ENCODE results near the gene AFF3. TPM values are rescaled to one million over a fixed set of nuclear protein-coding genes. Genes with fewer than 3 reads are reported as not detected.

Gene AFF3
- total RNA-seq, 2 donors from 2014 or later, result 9.9 to 20.1 TPM

GRCh38 chr2:99944019-99944418, 198.4 kb downstream of the AFF3 start:
- no peaks in the 10 kb centered on the region for H3K9me3 ChIP-seq
- H3K36me3 ChIP-seq, result no peaks in the 10 kb centered on the region
- no peak overlapping the region for H3K27ac ChIP-seq
- no peaks in the 10 kb centered on the region for H3K27me3 ChIP-seq (replicated peaks; ENCODE audit: insufficient read depth)
- TF ChIP-seq, protein P1, sequence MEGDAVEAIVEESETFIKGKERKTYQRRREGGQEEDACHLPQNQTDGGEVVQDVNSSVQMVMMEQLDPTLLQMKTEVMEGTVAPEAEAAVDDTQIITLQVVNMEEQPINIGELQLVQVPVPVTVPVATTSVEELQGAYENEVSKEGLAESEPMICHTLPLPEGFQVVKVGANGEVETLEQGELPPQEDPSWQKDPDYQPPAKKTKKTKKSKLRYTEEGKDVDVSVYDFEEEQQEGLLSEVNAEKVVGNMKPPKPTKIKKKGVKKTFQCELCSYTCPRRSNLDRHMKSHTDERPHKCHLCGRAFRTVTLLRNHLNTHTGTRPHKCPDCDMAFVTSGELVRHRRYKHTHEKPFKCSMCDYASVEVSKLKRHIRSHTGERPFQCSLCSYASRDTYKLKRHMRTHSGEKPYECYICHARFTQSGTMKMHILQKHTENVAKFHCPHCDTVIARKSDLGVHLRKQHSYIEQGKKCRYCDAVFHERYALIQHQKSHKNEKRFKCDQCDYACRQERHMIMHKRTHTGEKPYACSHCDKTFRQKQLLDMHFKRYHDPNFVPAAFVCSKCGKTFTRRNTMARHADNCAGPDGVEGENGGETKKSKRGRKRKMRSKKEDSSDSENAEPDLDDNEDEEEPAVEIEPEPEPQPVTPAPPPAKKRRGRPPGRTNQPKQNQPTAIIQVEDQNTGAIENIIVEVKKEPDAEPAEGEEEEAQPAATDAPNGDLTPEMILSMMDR (IDR thresholded peaks at IDR 0.05), result no peak
- H3K4me3 ChIP-seq, result no peak overlapping the region
- no peak for DNase-seq (ENCODE audit: low spot score)
- ATAC-seq (ENCODE audit: insufficient number of reproducible peaks, low FRiP score, low read depth), result no peak
- peaks cover 0 to 8% of the 10 kb centered on the region in 2 donors for H3K4me1 ChIP-seq (ENCODE audit: control insufficient read depth in 1 of 2, low read depth in 2 of 2)

GRCh38 chr2:99942561-99943347, 199.6 kb downstream of the AFF3 start:
- Histone ChIP-seq H3K27ac (no peak overlapping the region), H3K4me3 (no peak overlapping the region), H3K27me3 (replicated peaks; ENCODE audit: insufficient read depth) (no peaks in the 10 kb centered on the region), H3K9me3 (no peaks in the 10 kb centered on the region), H3K36me3 (no peaks in the 10 kb centered on the region), H3K4me1 (ENCODE audit: control insufficient read depth in 1 of 2, low read depth in 2 of 2) (peaks cover 0 to 8% of the 10 kb centered on the region in 2 donors)
- TF ChIP-seq, protein P1 (IDR thresholded peaks at IDR 0.05), result no peak
- ATAC-seq (ENCODE audit: insufficient number of reproducible peaks, low FRiP score, low read depth) (no peak), DNase-seq (ENCODE audit: low spot score) (no peak)

GRCh38 chr2:99940963-99941362, 201.4 kb downstream of the AFF3 start:
- ATAC-seq (ENCODE audit: insufficient number of reproducible peaks, low FRiP score, low read depth), result no peak
- no peak for DNase-seq (ENCODE audit: low spot score)

DNA sequence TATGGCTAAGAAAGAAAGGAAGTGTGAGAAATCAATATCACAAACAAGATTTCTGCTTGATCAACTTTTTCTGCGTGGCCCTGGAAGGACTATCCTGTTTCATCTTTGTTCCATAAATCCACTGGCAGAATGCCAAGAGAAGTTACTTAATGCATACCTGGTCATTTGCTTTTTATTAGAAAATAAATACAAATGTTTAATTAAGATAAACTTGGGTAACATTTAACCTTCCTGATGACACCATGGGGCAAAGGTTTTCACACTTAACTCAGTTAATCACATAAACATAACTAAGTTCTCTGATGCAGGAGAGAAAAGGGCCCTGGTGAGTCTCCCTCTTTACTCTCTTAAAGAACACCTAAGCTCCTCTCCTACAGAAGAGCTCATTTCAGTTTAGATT, 203.3 kb downstream of the AFF3 start:
- DNase-seq (ENCODE audit: low spot score) (no peak), ATAC-seq (ENCODE audit: insufficient number of reproducible peaks, low FRiP score, low read depth) (no peak)
- Histone ChIP-seq H3K27me3 (replicated peaks; ENCODE audit: insufficient read depth) (no peaks in the 10 kb centered on the region), H3K9me3 (no peaks in the 10 kb centered on the region), H3K27ac (no peak overlapping the region), H3K4me1 (ENCODE audit: control insufficient read depth in 1 of 2, low read depth in 2 of 2) (peaks cover 0 to 8% of the 10 kb centered on the region in 2 donors), H3K36me3 (no peaks in the 10 kb centered on the region), H3K4me3 (no peak overlapping the region)
- TF ChIP-seq, protein P1 (IDR thresholded peaks at IDR 0.05), result no peak

More at GRCh38 chr2:99940963-99941362, 201.4 kb downstream of the AFF3 start:
- H3K4me1 ChIP-seq (ENCODE audit: control insufficient read depth in 1 of 2, low read depth in 2 of 2), result peaks cover 0 to 8% of the 10 kb centered on the region in 2 donors
- H3K27me3 ChIP-seq (replicated peaks; ENCODE audit: insufficient read depth), result no peaks in the 10 kb centered on the region
- no peaks in the 10 kb centered on the region for H3K36me3 ChIP-seq
- H3K4me3 ChIP-seq, result no peak overlapping the region
- no peaks in the 10 kb centered on the region for H3K9me3 ChIP-seq
- TF ChIP-seq, protein P1 (IDR thresholded peaks at IDR 0.05), result no peak
- no peak overlapping the region for H3K27ac ChIP-seq

DNA sequence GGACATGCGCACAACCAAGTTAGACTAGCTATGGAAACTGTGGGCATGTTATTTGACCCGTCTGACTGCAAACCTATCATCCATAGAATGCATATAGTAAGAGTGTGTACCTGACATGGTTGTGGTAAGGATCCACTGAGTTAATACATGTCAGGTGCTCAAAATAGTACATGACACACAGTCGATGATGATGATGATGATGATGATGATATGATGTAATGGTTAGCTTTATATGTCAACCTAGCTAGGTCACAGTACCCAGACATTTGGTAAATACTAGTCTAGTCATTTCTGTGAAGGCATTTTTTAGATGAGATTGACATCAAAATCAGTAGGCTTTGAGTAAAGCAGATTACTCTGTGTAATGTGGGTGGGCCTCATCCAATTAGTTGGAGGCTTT, 204.1 kb downstream of the AFF3 start:
- H3K4me3 ChIP-seq, result no peak overlapping the region
- H3K27ac ChIP-seq, result no peak overlapping the region
- DNase-seq (ENCODE audit: low spot score), result no peak
- no peaks in the 10 kb centered on the region for H3K27me3 ChIP-seq (replicated peaks; ENCODE audit: insufficient read depth)
- no peak for ATAC-seq (ENCODE audit: insufficient number of reproducible peaks, low FRiP score, low read depth)
- no peaks in the 10 kb centered on the region for H3K36me3 ChIP-seq
- peaks cover 0 to 8% of the 10 kb centered on the region in 2 donors for H3K4me1 ChIP-seq (ENCODE audit: control insufficient read depth in 1 of 2, low read depth in 2 of 2)
- no peaks in the 10 kb centered on the region for H3K9me3 ChIP-seq
- TF ChIP-seq, protein P1 (IDR thresholded peaks at IDR 0.05), result no peak
